ENCODE results near the gene TUBB4B. TPM values are rescaled to one million over a fixed set of nuclear protein-coding genes. Genes with fewer than 3 reads are reported as not detected.

The TUBB4B gene
- total RNA-seq, 2 experiments from 2014 or later = 314 to 319 TPM

- Mint-ChIP-seq H3K27ac (peak within 1 kb of the TSS; percentile 42), H3K27me3 (no peaks in the 10 kb centered on the region), H3K4me1 (peaks cover 24% of the 10 kb centered on the region), H3K4me3 (peak within 1 kb of the TSS; percentile 74), H3K36me3 (ENCODE audit: low read depth) (no peaks in the 10 kb centered on the region), H3K9me3 (no peaks in the 10 kb centered on the region)
- ChIA-PET POLR2A (interaction anchor here (0.6 to 8.2 kb wide), 14 partner anchors 7 to 496 kb away, joined by 3 to 97 read pairs (median 8); partner anchors contain the start of genes ANAPC2, DPP7, MAN1B1 and NDOR1), CTCF (interaction anchor here (0.6 to 3.3 kb wide), 12 partner anchors 15 to 176 kb away, joined by 3 to 21 read pairs (median 4); partner anchors contain the start of genes ANAPC2, NPDC1, SSNA1 and TOR4A)
- no peak for DNase-seq
Observed at GRCh38 chr9:137222190-137223077, 18.7 kb upstream of the TUBB4B start, which contains the start of gene RNF208. TSS of gene RNF208 (minus strand) at chr9:137222240. CDS start at chr9:137221212, 1,028 bp downstream.

- H3K4me3 Mint-ChIP-seq = peak overlapping the region; percentile 74
- H3K27ac Mint-ChIP-seq = peak overlapping the region; percentile 79
- DNase-seq = peak; percentile 99
- H3K27me3 Mint-ChIP-seq = no peaks in the 10 kb centered on the region
- H3K36me3 Mint-ChIP-seq (ENCODE audit: low read depth) = no peaks in the 10 kb centered on the region
- CTCF ChIA-PET = interaction anchor here (0.6 to 3.3 kb wide), 12 partner anchors 14 to 177 kb away, joined by 3 to 21 read pairs (median 4); partner anchors contain the start of genes ANAPC2, NPDC1, SSNA1 and TOR4A
- H3K4me1 Mint-ChIP-seq = peaks cover 27% of the 10 kb centered on the region
- H3K9me3 Mint-ChIP-seq = no peaks in the 10 kb centered on the region
- POLR2A ChIA-PET = interaction anchor here (0.6 to 8.2 kb wide), 18 partner anchors 8 to 497 kb away, joined by 3 to 97 read pairs (median 6); partner anchors contain the start of genes ANAPC2, DPP7, MAN1B1 and NDOR1
Observed at GRCh38 chr9:137223078-137223970, 17.8 kb upstream of the TUBB4B start.

DNA sequence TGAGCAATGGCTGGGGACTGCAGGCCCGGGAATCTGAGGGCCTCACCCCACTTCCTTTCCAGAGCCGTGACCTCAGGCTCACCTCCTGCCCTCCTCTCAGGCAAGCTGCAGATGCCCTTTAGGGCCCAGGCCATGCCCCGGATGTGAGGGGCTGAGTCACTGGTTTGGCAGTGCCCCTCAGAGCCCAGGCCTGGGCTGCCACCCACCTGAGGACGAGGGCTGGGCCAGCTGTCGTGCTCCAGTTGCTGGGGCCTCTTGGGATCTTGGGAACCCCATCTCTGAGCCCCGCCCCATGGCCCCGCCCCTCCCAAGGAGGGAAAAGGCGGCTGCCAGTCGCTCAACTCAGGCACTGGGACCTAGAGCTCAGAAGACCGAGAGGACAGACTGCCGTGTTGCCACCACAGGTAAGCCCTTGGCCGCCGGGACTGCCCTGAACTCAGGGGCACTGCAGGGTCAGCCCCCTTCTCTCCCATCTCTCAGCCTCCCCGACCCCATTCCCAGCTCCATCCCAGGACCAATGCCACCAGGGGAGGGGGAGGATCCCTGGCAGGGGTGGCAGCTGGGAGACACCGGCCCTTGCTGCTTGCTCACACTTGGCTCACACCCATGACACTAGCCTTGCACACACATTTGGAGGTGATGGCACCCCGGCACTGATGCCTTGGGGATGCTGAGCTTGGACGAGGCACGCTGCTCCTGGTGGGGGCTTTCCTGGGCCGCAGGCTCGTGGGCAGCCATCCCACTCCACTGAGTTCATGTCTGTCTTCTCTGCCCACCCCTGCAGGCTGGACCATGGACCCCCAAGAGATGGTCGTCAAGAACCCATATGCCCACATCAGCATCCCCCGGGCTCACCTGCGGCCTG lies 16.0 kb upstream of the TUBB4B start, which contains the start of gene CYSRT1:
TSS of gene CYSRT1 (plus strand) at position 345 of the 865 bp plus-strand sequence. CDS start at position 793, 448 bp downstream.
- ChIA-PET CTCF (interaction anchor here (0.7 to 3.3 kb wide), 11 partner anchors 12 to 157 kb away, joined by 3 to 21 read pairs (median 3); partner anchors contain the start of genes MAN1B1, TMEM210 and TUBB4B), POLR2A (interaction anchor here (0.7 to 8.2 kb wide), 14 partner anchors 12 to 686 kb away, joined by 3 to 97 read pairs (median 6); partner anchors contain the start of genes ANAPC2, MAN1B1, NDOR1 and NELFB)
- Mint-ChIP-seq H3K9me3 (no peaks in the 10 kb centered on the region), H3K27me3 (no peaks in the 10 kb centered on the region), H3K36me3 (ENCODE audit: low read depth) (no peaks in the 10 kb centered on the region), H3K4me1 (peaks cover 27% of the 10 kb centered on the region), H3K4me3 (peak within 1 kb of the TSS; percentile 74), H3K27ac (peak within 1 kb of the TSS; percentile 79)
- DNase-seq = peak; percentile 69

GRCh38 chr9:137225699-137226331 lies 15.3 kb upstream of the TUBB4B start:
- no peak for DNase-seq
- ChIA-PET POLR2A (interaction anchor here (1.2 to 8.2 kb wide), 8 partner anchors 11 to 140 kb away, joined by 3 to 97 read pairs (median 8); partner anchors contain the start of genes MAN1B1, NDOR1, NELFB and TMEM203), CTCF (interaction anchor here (0.9 to 3.2 kb wide), 14 partner anchors 11 to 179 kb away, joined by 3 to 18 read pairs (median 5); partner anchors contain the start of genes ANAPC2, MAN1B1, SSNA1 and TPRN)
- peak overlapping the region; percentile 24 for H3K4me3 Mint-ChIP-seq
- H3K27me3 Mint-ChIP-seq = no peaks in the 10 kb centered on the region
- no peaks in the 10 kb centered on the region for H3K36me3 Mint-ChIP-seq (ENCODE audit: low read depth)
- H3K27ac Mint-ChIP-seq = peak overlapping the region; percentile 79
- no peaks in the 10 kb centered on the region for H3K9me3 Mint-ChIP-seq
- H3K4me1 Mint-ChIP-seq = peaks cover 27% of the 10 kb centered on the region

- Mint-ChIP-seq H3K4me1 (peaks cover 27% of the 10 kb centered on the region), H3K36me3 (ENCODE audit: low read depth) (no peaks in the 10 kb centered on the region)
- CTCF ChIA-PET = interaction anchor here (0.9 to 3.2 kb wide), 14 partner anchors 10 to 180 kb away, joined by 3 to 18 read pairs (median 6); partner anchors contain the start of genes ANAPC2, SSNA1, TPRN and TUBB4B
Observed at GRCh38 chr9:137226338-137227053, 14.6 kb upstream of the TUBB4B start.

GRCh38 chr9:137227054-137227852 lies 13.8 kb upstream of the TUBB4B start, which contains the start of gene RNF224:
TSS of gene RNF224 (plus strand) at chr9:137227502. CDS start at chr9:137228336, 834 bp downstream.
- POLR2A ChIA-PET = interaction anchor here (1.1 to 6.5 kb wide), 6 partner anchors 13 to 140 kb away, joined by 3 to 63 read pairs (median 4); partner anchors contain the start of genes NDOR1, TMEM203 and TUBB4B
- peaks cover 27% of the 10 kb centered on the region for H3K4me1 Mint-ChIP-seq
- H3K4me3 Mint-ChIP-seq = no peak within 1 kb of the TSS
- CTCF ChIA-PET = interaction anchor here (0.9 to 3.2 kb wide), 16 partner anchors 10 to 181 kb away, joined by 3 to 18 read pairs (median 6); partner anchors contain the start of genes ANAPC2, MAN1B1, SSNA1 and TPRN
- H3K27me3 Mint-ChIP-seq = no peaks in the 10 kb centered on the region
- H3K9me3 Mint-ChIP-seq = no peaks in the 10 kb centered on the region
- DNase-seq = peak; percentile 85
- H3K36me3 Mint-ChIP-seq (ENCODE audit: low read depth) = no peaks in the 10 kb centered on the region
- no peak within 1 kb of the TSS for H3K27ac Mint-ChIP-seq

More at GRCh38 chr9:137226338-137227053, 14.6 kb upstream of the TUBB4B start:
- DNase-seq = no peak
- no peak overlapping the region for H3K4me3 Mint-ChIP-seq
- no peaks in the 10 kb centered on the region for H3K27me3 Mint-ChIP-seq
- POLR2A ChIA-PET = interaction anchor here (1.3 to 6.5 kb wide), 8 partner anchors 14 to 140 kb away, joined by 3 to 63 read pairs (median 5); partner anchors contain the start of genes MAN1B1, NDOR1, TMEM203 and TUBB4B
- H3K9me3 Mint-ChIP-seq = no peaks in the 10 kb centered on the region
- no peak overlapping the region for H3K27ac Mint-ChIP-seq

DNA sequence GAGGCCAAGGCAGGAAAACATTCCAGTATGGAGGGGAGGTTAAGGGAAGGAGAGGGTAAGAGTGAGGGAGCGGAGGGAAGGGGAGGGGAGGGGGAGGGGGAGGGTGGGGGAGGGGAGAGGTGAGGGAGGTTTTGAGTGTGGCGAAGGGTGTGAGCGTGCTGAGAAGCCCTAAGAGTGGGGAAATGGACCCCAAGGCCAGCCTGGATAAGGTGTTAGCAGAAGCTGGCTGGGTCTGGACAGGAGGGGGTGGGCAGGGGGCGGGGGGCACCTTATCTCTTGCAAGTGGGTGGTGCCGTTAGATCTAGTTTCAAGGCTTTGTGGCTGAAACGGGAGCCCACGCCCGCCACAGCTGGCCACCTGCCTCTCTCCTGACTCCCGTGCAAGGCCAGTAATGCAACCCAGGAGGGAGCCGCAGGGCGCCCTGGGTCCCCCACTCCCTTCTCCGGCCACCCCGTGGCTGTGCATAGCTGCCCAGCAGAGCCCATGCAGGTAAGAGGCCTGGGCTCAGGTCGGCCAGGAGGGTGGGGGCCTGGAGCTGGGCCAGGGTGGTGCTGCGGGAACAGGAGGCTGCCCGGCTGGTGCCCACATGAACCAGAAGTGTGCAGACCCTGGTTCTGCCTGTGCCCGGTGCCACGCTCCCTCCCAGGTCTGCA lies 13.1 kb upstream of the TUBB4B start:
- no peak for DNase-seq
- no peaks in the 10 kb centered on the region for H3K36me3 Mint-ChIP-seq (ENCODE audit: low read depth)
- H3K9me3 Mint-ChIP-seq = no peaks in the 10 kb centered on the region
- ChIA-PET POLR2A (interaction anchor here (1.1 to 6.5 kb wide), 5 partner anchors 12 to 140 kb away, joined by 3 to 63 read pairs (median 4); partner anchors contain the start of gene TUBB4B), CTCF (interaction anchor here (1.0 to 3.2 kb wide), 13 partner anchors 9 to 160 kb away, joined by 3 to 18 read pairs (median 6); partner anchors contain the start of genes ANAPC2, MAN1B1, SSNA1 and TPRN)
- no peak overlapping the region for H3K27ac Mint-ChIP-seq
- no peaks in the 10 kb centered on the region for H3K27me3 Mint-ChIP-seq
- no peak overlapping the region for H3K4me3 Mint-ChIP-seq
- H3K4me1 Mint-ChIP-seq = peaks cover 24% of the 10 kb centered on the region

GRCh38 chr9:137228506-137228967 lies 12.6 kb upstream of the TUBB4B start:
- ChIA-PET POLR2A (interaction anchor here (1.1 to 6.5 kb wide), 3 partner anchors 12 to 27 kb away, joined by 3 to 63 read pairs (median 16); partner anchors contain the start of gene TUBB4B), CTCF (interaction anchor here (1.4 to 3.2 kb wide), 3 partner anchors 8 to 99 kb away, joined by 6 to 18 read pairs (median 7); partner anchors contain the start of gene TUBB4B)
- Mint-ChIP-seq H3K27ac (no peak overlapping the region), H3K36me3 (ENCODE audit: low read depth) (no peaks in the 10 kb centered on the region), H3K4me3 (no peak overlapping the region), H3K4me1 (peaks cover 21% of the 10 kb centered on the region), H3K27me3 (no peaks in the 10 kb centered on the region), H3K9me3 (no peaks in the 10 kb centered on the region)
- no peak for DNase-seq

Data from activated CD4-positive, alpha-beta memory T cell treated with anti-CD3 and anti-CD28 coated beads, Interleukin-2, amount 10 ng/mL, durations not matched to agents 7 days and 5 days (primary cell).